NCI-H774 (cell line): ENCODE results near the gene THAP6.
"Not testable (repeated sequence)": the region's sequence is repeated elsewhere in the genome, so short reads cannot be mapped to it uniquely, and the experiment has no call there.

Experiments
- DNase-seq: peaks from one replicate; lab custom pipeline; 2025; lab: John Stamatoyannopoulos, UW

The THAP6 gene

GRCh38 chr4:75525910-75526309 lies 11.6 kb downstream of the THAP6 start:
- DNase-seq = no peak

- DNase-seq = no peak
These were observed 13.2 kb downstream of the THAP6 start for GRCh38 chr4:75527482-75527881.

GRCh38 chr4:75530556-75531322 lies 16.5 kb downstream of the THAP6 start:
- DNase-seq = no peak

DNA sequence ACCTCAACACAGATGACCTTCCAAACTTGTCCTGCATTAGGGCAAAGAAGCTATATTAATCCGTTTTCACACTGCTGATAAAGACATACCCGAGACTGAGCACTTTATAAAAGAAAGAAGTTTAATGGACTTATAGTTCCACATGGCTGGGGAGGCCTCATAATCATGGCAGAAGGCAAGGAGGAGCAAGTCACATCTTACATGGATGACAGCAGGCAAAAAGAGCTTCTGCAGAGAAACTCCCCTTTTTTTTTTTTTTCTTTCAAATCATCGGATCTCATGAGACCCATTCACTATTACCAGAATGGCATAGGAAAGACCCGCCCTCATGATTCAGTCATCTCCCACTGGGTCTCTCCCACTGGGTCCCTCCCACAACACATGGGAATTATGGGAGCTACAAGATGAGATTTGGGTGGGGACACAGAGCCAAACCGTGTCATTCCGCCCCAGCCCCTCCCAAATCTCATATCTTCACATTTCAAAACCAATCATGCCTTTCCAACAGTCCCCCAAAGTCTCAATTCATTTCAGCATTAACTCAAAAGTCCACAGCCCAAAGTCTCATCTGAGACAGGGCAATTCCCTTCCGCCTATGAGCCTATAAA lies 17.4 kb downstream of the THAP6 start:
- not testable (repeated sequence) for DNase-seq

GRCh38 chr4:75533339-75533887 lies 19.1 kb downstream of the THAP6 start:
- DNase-seq = not testable (repeated sequence)

DNA sequence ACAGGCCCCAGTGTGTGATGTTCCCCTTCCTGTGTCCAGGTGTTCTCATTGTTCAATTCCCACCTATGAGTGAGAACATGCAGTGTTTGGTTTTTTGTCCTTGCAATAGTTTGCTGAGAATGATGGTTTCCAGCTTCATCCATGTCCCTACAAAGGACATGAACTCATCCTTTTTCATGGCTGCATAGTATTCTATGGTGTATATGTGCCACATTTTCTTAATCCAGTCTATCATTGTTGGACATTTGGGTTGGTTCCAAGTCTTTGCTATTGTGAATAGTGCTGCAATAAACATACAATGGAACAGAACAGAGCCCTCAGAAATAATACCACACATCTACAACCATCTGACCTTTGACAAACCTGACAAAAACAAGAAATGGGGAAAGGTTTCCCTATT lies 19.7 kb downstream of the THAP6 start:
- DNase-seq = not testable (repeated sequence)

- not testable (repeated sequence) for DNase-seq
These were observed 23.0 kb downstream of the THAP6 start for GRCh38 chr4:75537308-75537707.

DNA sequence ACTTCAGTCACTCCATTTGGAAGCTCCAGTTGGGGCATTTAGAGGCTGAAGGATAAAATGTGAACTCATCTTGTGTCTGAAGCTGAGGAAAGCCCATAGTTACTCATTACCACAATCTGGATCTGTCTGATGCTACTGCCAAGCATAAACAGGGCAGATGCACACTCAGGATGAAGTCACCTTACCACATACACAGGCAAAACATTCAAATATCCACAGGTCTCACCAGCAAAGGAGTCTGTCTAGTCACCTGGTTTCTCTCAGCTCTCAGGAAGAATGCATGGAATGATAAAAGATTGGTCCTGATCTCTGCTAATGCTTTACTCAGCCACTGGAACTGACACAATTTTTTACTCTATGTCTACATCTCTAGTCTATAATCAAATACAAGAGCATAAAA lies 28.6 kb downstream of the THAP6 start:
- no peak for DNase-seq

- not testable (repeated sequence) for DNase-seq
These were observed 29.9 kb downstream of the THAP6 start for GRCh38 chr4:75544220-75544619.

- no peak for DNase-seq
These were observed 30.6 kb downstream of the THAP6 start for GRCh38 chr4:75544870-75545269.

- no peak for DNase-seq
These were observed 31.3 kb downstream of the THAP6 start for GRCh38 chr4:75545526-75545925.

DNA sequence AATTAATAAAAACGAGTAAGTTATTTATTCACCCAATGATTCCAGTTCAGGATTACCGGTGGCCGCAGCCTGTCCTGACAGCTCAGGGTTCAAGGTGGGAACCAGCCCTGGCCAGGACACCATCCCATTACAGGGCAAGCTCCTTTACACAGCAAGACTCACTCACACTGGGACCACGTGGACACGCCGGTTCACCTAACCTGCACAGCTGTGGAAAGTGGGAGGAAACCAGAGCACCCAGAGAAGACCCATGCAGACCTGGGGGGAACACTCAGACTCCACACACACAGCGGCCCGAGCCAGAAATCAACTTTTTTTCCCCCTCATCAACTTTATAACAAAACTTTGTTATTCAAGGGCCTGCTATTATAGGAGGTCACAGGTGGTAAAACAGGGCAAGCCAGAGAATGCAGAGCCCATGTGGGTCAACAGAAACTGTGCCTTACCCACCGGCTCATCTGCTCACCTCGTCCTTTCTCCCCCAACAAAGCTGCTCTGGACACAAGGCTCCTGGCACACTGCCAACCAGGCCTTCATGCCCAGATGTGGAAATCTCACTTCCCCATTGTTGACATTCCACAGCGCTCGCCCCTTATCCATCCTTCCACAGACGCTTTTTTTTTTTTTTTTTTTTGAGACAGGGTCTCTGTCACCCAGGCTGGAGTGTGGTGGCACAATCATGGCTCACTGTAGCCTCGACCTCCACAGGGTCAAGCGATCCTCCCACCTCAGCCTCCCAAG lies 33.5 kb downstream of the THAP6 start:
- DNase-seq = no peak

DNA sequence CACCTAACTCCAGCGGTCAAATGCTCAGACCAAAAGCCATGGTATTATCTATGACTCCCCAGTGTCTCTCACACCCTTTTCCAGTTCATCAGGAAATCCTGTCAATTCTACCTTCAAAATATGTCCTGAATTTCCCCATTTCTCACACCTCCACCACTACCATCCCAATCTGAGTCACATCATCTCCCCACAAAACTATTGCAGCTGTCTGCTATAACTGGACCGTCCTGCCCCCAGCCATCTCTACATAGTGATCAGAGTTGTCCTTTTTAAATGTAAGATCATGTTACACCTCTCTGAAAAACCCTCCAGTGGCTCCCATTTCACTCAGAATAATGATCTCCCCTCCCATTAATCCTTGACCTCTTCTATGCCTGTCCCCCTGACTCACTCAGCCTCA lies 34.7 kb downstream of the THAP6 start:
- no peak for DNase-seq

DNA sequence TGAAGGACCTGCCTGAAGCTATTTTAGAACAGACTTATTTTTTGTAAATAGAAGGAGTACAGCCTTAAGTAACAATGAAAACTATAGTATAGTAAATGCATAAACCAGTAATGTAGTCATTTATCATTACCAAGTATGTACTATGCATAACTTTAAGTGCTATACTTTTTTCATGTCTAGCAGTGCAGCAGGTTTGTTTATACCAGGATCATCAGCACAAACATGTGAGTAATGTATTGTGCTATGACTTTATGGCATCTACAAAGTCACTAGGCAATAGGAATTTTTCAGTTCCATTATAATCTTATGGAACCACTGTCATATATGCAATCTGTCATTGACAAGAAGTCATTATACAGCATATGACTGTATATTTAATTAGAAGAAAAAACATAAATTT lies 38.2 kb downstream of the THAP6 start:
- no peak for DNase-seq

- DNase-seq = no peak
These were observed 41.3 kb downstream of the THAP6 start, which contains the start of gene ODAPH for GRCh38 chr4:75555294-75556164. Gene ODAPH, plus strand, starts transcription at chr4:75556066. Its CDS starts 17 bp downstream, at chr4:75556083.

DNA sequence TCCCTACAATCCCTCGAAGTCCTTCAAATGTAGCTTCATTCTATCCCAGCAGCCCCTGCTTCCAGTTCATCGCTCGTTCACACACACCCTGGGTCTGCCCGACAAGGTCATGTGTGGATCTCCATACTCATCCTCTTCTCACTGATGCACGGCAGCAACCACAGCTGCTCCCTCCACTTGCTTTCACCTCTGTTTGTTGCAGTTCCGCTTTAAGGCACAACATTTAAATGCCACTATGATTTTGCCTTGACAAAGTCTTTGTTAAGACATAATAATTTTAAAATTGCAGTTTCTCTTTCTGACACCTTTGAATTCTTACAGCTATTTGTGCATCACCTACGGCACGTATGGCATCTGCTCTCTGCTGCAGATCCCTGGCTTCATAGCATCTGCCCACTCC lies 43.4 kb downstream of the THAP6 start:
- DNase-seq = no peak

DNA sequence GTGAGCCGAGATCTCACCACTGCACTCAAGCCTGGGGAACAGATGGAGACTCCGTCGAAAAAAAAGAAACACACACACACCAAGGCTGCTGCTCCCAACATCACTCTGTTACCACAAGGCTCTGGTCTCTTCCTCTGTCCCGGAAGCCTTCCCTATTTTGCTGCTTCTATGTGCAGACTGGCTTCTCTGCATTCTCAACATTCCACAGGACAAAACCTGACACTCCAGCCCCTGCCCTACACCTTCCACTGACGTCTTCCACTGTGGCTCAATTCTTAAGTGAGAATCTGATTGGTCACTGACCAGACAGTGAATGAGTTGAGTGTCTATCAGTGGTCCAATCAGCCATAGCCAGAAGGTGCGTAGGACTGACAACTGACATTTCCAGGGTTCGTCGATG lies 47.5 kb downstream of the THAP6 start:
- DNase-seq = no peak

- no peak for DNase-seq
These were observed 49.8 kb downstream of the THAP6 start for GRCh38 chr4:75564023-75564422.

GRCh38 chr4:75565481-75565880 lies 51.2 kb downstream of the THAP6 start:
- no peak for DNase-seq

GRCh38 chr4:75566911-75567310 lies 52.6 kb downstream of the THAP6 start:
- no peak for DNase-seq

DNA sequence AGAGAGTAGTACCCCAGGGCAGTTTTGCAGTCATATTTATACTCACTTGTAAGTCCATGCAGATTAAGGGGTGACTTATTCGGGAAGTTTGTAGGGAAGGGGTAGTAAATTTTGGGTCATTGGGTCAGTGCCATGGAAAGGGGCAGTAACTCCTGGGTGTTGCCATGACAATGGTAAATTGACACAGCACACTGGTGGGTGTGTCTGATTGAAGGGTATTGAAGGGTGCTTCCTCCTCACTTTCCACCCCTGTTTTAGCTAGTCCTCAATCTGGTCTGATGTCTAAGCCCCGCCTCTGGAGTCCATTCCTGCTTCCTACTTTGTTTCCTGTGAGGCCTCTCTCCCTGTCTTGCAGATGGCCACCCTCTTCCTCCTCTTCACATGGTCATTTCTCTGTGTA lies 53.5 kb downstream of the THAP6 start:
- DNase-seq = no peak
